Measurements from ENCODE around the gene PPP2CA. TPM values are rescaled to one million over a fixed set of nuclear protein-coding genes. Genes with fewer than 3 reads are reported as not detected.

Gene PPP2CA
- total and polyA plus RNA-seq, 9 of the 15 experiments (the other 6 are each of a cell fraction or from before 2014, with no cell fraction given), result 23.0 to 257 (median 109) TPM

DNA sequence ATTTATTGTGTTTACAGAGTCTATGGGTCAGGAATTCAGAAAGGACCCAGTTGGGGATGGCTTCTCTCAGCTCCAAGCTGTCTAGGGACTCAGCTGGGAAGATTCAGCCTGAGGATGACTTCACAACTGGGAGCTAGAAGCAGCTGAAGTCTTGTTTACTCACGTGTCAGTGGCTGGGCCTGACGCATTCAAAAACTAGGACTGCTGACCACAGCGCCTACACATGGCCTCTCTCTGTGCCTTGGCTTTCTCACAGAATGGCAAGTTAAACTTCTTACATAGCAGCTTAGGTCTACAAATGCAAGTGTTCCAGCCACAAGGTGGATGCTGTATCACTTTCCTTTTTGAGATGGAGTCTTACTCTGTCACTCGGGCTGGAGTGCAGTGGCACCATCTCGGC, 16.3 kb upstream of the PPP2CA start (continued):
- TF ChIP-seq JUND (IDR thresholded peaks at IDR 0.05; ENCODE audit: borderline replicate concordance, low read depth, low read length), result peak; percentile 39; the same call in 1 of the 2 replicates
- peak; percentile 50; the same call in 1 of the 3 replicates for TF ChIP-seq JUND (tag; IDR thresholded peaks at IDR 0.05; ENCODE audit: borderline replicate concordance, low read depth, low read length)
- no peak for TF ChIP-seq ADNP (tag; IDR thresholded peaks at IDR 0.05)
- no peak for TF ChIP-seq TRIM24 (IDR thresholded peaks at IDR 0.05)
- TF ChIP-seq CBX8 (IDR thresholded peaks at IDR 0.05; ENCODE audit: borderline replicate concordance, extremely low read depth, low read depth, low read length, poor library complexity, severe bottlenecking), result no peak
- no peak for TF ChIP-seq ZNF140 (CRISPR knock-in tag; IDR thresholded peaks at IDR 0.05)
- no peak for TF ChIP-seq AFF4 (CRISPR knock-in tag; IDR thresholded peaks at IDR 0.05)
- no peak for TF ChIP-seq HDAC3 (IDR thresholded peaks at IDR 0.05; ENCODE audit: borderline replicate concordance, partially characterized antibody)
- no peak for TF ChIP-seq XRCC4 (IDR thresholded peaks at IDR 0.05; ENCODE audit: extremely low read depth, insufficient read depth, insufficient read length)
- TF ChIP-seq PKNOX1 (IDR thresholded peaks at IDR 0.05), result peak; percentile 35; the same call in 1 of the 2 replicates
- TF ChIP-seq ATF7 (IDR thresholded peaks at IDR 0.05), result peak; percentile 70
- TF ChIP-seq ARID3B (CRISPR knock-in tag; IDR thresholded peaks at IDR 0.05; ENCODE audit: borderline replicate concordance), result no peak
- TF ChIP-seq ZNF764 (CRISPR knock-in tag; IDR thresholded peaks at IDR 0.05; ENCODE audit: low read depth), result 0 out of 2 replicates have a peak, but pooled peaks have one; percentile 35
- TF ChIP-seq ZNF384 (IDR thresholded peaks at IDR 0.05; ENCODE audit: low read depth, low read length), result no peak
- peak; percentile 61; the same call in 1 of the 2 replicates for TF ChIP-seq ZBTB33 (CRISPR knock-in tag; IDR thresholded peaks at IDR 0.05)
- TF ChIP-seq, protein P1, sequence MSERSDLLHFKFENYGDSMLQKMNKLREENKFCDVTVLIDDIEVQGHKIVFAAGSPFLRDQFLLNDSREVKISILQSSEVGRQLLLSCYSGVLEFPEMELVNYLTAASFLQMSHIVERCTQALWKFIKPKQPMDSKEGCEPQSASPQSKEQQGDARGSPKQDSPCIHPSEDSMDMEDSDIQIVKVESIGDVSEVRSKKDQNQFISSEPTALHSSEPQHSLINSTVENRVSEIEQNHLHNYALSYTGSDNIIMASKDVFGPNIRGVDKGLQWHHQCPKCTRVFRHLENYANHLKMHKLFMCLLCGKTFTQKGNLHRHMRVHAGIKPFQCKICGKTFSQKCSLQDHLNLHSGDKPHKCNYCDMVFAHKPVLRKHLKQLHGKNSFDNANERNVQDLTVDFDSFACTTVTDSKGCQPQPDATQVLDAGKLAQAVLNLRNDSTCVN (CRISPR knock-in tag; IDR thresholded peaks at IDR 0.05), result no peak
- no peak for TF ChIP-seq ZNF668 (CRISPR knock-in tag; IDR thresholded peaks at IDR 0.05)
- no peak for TF ChIP-seq PRMT5 (CRISPR knock-in tag; IDR thresholded peaks at IDR 0.05)

Measured in K562 (cell line).